Large intestine (tissue), 12 donors: ENCODE data around the gene PCDHA4. TPM values are rescaled to one million over a fixed set of nuclear protein-coding genes. Genes with fewer than 3 reads are reported as not detected.
"Not testable (repeated sequence)": the region's sequence is repeated elsewhere in the genome, so short reads cannot be mapped to it uniquely, and the experiment has no call there.

Experiments
- DNase-seq, 2 donors: peaks; one replicate each; pipeline versions ENCODE4 v3.0.0 to v3.0.0-alpha.2; 2013
- H3K27ac ChIP-seq: one replicate; pipeline ENCODE4 v1.5.1; 2013; ENCODE audit warnings: low read length
- H3K27me3 ChIP-seq: 2 replicates; pipeline ENCODE4 v1.6.1; 2013; ENCODE audit warnings: low read length; ENCODE audit not compliant: control insufficient read depth, insufficient read depth
- H3K36me3 ChIP-seq: 2 replicates; pipeline ENCODE4 v1.6.1; 2013; ENCODE audit warnings: low read length; ENCODE audit not compliant: control insufficient read depth, insufficient read depth
- H3K4me1 ChIP-seq: one replicate; pipeline ENCODE4 v1.6.1; 2013; ENCODE audit warnings: low read length; ENCODE audit not compliant: control insufficient read depth, insufficient read depth
- H3K4me3 ChIP-seq: one replicate; pipeline ENCODE4 v1.5.1; 2013; ENCODE audit warnings: low read length
- H3K9me3 ChIP-seq: one replicate; pipeline ENCODE4 v1.6.1; 2013; ENCODE audit warnings: mild to moderate bottlenecking, low read depth, low read length, moderate library complexity; ENCODE audit not compliant: control insufficient read depth
- WGBS: methylation state at CpG from one replicate; pipeline ENCODE4 v1.1.5; 2013; ENCODE audit warnings: low lambda C conversion rate; ENCODE audit not compliant: insufficient coverage; 5-methylcytosine and 5-hydroxymethylcytosine counted together
- long read RNA-seq, 11 donors: transcript quantifications; one replicate each; lab custom pipeline, GENCODE V29; 2026
- polyA plus RNA-seq: library from polyadenylated mRNA; unstranded; fragments of 120-200 nt; gene quantifications from one replicate; pipeline ENCODE4 v1.2.1, GENCODE V29; 2013

Gene PCDHA4
- 1.3 TPM for polyA plus RNA-seq
- long read RNA-seq, donor 1, full-length matches to known transcripts = 1 of 1 reads
- long read RNA-seq, donor 1, partial matches to known transcripts = 0 of 1 reads
- long read RNA-seq, donor 1, other reads (novel, unspliced or antisense) = 0 of 1 reads
- long read RNA-seq, donor 2, full-length matches to known transcripts = 3 of 3 reads
- long read RNA-seq, donor 2, partial matches to known transcripts = 0 of 3 reads
- long read RNA-seq, donor 2, other reads (novel, unspliced or antisense) = 0 of 3 reads
- long read RNA-seq, donor 3, full-length matches to known transcripts = 2 of 2 reads
- long read RNA-seq, donor 3, partial matches to known transcripts = 0 of 2 reads
- long read RNA-seq, donor 3, other reads (novel, unspliced or antisense) = 0 of 2 reads
- long read RNA-seq, donor 4 = 0 reads
- long read RNA-seq, donor 5, full-length matches to known transcripts = 2 of 2 reads
- long read RNA-seq, donor 5, partial matches to known transcripts = 0 of 2 reads
- long read RNA-seq, donor 5, other reads (novel, unspliced or antisense) = 0 of 2 reads
- long read RNA-seq, donor 6, full-length matches to known transcripts = 1 of 1 reads
- long read RNA-seq, donor 6, partial matches to known transcripts = 0 of 1 reads
- long read RNA-seq, donor 6, other reads (novel, unspliced or antisense) = 0 of 1 reads
- long read RNA-seq, donor 7, full-length matches to known transcripts = 3 of 3 reads
- long read RNA-seq, donor 7, partial matches to known transcripts = 0 of 3 reads
- long read RNA-seq, donor 7, other reads (novel, unspliced or antisense) = 0 of 3 reads
- long read RNA-seq, donor 8, full-length matches to known transcripts = 5 of 5 reads
- long read RNA-seq, donor 8, partial matches to known transcripts = 0 of 5 reads
- long read RNA-seq, donor 8, other reads (novel, unspliced or antisense) = 0 of 5 reads
- long read RNA-seq, donor 9, full-length matches to known transcripts = 1 of 1 reads
- long read RNA-seq, donor 9, partial matches to known transcripts = 0 of 1 reads
- long read RNA-seq, donor 9, other reads (novel, unspliced or antisense) = 0 of 1 reads
- long read RNA-seq, donor 10 = 0 reads
- long read RNA-seq, donor 11 = 0 reads

- H3K4me3 ChIP-seq = no peak within 1 kb of the TSS
- no peaks in the 10 kb centered on the region for H3K4me1 ChIP-seq
- no peaks in the 10 kb centered on the region for H3K36me3 ChIP-seq
- H3K27ac ChIP-seq = no peak within 1 kb of the TSS
- H3K9me3 ChIP-seq = peaks cover 35% of the 10 kb centered on the region
- H3K27me3 ChIP-seq = peaks cover 2% of the 10 kb centered on the region
- WGBS = no CpG with 5 or more reads among the region's 47 CpGs
- no peak for DNase-seq
Measured at GRCh38 chr5:140806834-140807775, at the start of gene PCDHA4. Gene PCDHA4 (plus strand): TSS chr5:140807068.

DNA sequence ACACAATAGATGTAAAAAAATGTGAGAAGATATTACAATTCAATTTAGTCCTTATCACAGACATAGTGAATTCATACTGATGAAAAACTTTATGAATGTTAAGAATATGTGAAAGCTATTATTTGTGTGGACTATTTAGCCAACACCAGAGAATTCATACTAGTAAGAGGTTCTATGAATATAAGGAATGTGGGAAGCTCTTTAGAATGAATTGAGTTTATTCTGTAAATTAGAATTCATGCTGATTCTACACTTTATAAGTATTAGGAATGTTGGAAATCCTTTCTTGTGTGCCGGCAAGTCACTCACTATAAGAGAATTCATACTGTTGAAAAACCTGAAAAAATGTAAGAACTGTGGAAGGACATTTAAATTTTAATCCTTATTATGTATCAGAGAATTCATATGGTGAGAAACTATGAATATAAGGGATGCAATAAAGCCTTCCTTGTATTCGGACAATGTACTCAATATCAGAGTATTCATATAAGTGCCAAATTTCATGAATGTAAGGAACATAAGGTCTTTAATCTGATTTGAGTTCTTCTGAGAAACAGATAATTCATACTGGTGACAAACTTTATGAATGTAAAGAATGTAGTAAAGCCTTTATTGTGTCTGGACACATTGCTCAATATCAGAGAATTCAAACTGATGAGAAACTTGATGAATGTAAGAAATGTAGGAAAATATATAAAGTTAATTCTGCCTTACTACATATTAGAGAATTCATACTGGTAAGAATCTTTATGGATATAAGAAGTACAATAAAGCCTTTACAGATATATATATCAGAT, 42.5 kb upstream of the PCDHA4 start:
- DNase-seq = no peak
- WGBS = 83% methylated on average over 2 of the region's 2 CpGs
- Histone ChIP-seq H3K4me3 (no peak overlapping the region), H3K27me3 (no peaks in the 10 kb centered on the region), H3K36me3 (no peaks in the 10 kb centered on the region), H3K9me3 (peaks cover 32% of the 10 kb centered on the region), H3K4me1 (no peaks in the 10 kb centered on the region), H3K27ac (no peak overlapping the region)

GRCh38 chr5:140767444-140767843, 39.4 kb upstream of the PCDHA4 start:
- WGBS = 73% methylated on average over 2 of the region's 4 CpGs
- Histone ChIP-seq H3K27ac (no peak overlapping the region), H3K4me1 (no peaks in the 10 kb centered on the region), H3K36me3 (no peaks in the 10 kb centered on the region), H3K9me3 (peaks cover 34% of the 10 kb centered on the region), H3K27me3 (no peaks in the 10 kb centered on the region), H3K4me3 (no peak overlapping the region)
- DNase-seq = no peak

DNA sequence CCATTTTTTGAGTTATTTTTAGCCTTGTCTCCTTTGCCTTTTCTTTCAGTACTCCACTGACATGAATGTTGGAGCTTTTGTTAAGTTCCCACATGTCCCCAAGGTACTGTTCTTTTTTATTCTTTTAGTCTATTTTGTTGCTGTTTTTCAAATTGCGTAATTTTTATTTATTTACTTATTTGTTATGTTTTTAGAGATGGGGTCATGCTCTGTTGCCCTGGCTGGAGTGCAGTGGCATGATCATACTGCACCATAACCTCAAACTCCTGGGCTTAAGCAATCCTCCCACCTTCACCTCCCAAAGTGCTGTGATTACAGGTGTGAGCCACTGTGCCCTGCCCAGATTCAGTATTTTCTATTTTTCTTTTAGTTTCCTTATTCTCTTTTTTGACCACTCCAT, 26.4 kb upstream of the PCDHA4 start:
- Histone ChIP-seq H3K4me1 (no peaks in the 10 kb centered on the region), H3K27me3 (no peaks in the 10 kb centered on the region), H3K36me3 (no peaks in the 10 kb centered on the region), H3K27ac (no peak overlapping the region), H3K9me3 (peaks cover 15% of the 10 kb centered on the region), H3K4me3 (no peak overlapping the region)
- WGBS = no CpG with 5 or more reads among the region's 1 CpG
- DNase-seq = no peak

GRCh38 chr5:140785905-140786686, 20.8 kb upstream of the PCDHA4 start, which contains the start of gene PCDHA1:
Gene PCDHA1 (plus strand): TSS chr5:140786140.
- no peak within 1 kb of the TSS for H3K4me3 ChIP-seq
- H3K4me1 ChIP-seq = no peaks in the 10 kb centered on the region
- peaks cover 27% of the 10 kb centered on the region for H3K9me3 ChIP-seq
- 13% methylated on average over 3 of the region's 29 CpGs for WGBS
- DNase-seq = no peak
- H3K27ac ChIP-seq = no peak within 1 kb of the TSS
- no peaks in the 10 kb centered on the region for H3K36me3 ChIP-seq
- peaks cover 15% of the 10 kb centered on the region for H3K27me3 ChIP-seq

GRCh38 chr5:140787422-140787821, 19.4 kb upstream of the PCDHA4 start:
- H3K27me3 ChIP-seq = peaks cover 15% of the 10 kb centered on the region
- H3K9me3 ChIP-seq = peaks cover 27% of the 10 kb centered on the region
- WGBS = no CpG with 5 or more reads among the region's 44 CpGs
- not testable (repeated sequence) for H3K4me3 ChIP-seq, H3K36me3 ChIP-seq, H3K4me1 ChIP-seq, H3K27ac ChIP-seq, DNase-seq

DNA sequence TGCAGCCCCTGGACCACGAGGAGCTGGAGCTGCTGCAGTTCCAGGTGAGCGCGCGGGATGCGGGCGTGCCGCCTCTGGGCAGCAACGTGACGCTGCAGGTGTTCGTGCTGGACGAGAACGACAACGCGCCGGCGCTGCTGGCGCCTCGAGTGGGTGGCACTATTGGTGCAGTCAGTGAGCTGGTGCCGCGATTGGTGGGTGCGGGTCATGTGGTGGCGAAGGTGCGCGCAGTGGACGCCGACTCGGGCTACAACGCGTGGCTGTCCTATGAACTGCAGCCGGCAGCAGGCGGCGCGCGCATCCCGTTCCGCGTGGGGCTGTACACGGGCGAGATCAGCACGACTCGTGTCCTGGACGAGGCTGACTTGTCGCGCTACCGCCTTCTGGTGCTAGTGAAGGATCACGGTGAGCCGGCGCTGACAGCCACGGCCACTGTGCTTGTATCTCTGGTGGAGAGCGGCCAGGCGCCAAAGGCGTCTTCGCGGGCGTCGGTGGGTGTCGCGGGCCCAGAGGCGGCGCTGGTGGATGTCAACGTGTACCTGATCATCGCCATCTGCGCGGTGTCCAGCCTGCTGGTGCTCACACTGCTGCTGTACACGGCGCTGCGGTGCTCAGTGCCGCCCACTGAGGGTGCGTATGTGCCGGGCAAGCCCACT, 18.9 kb upstream of the PCDHA4 start:
- not testable (repeated sequence) for H3K27ac ChIP-seq, H3K4me1 ChIP-seq, H3K4me3 ChIP-seq, DNase-seq, H3K36me3 ChIP-seq
- Histone ChIP-seq H3K27me3 (peaks cover 15% of the 10 kb centered on the region), H3K9me3 (peaks cover 27% of the 10 kb centered on the region)
- no CpG with 5 or more reads among the region's 70 CpGs for WGBS

- Histone ChIP-seq H3K36me3 (no peaks in the 10 kb centered on the region), H3K27me3 (peaks cover 15% of the 10 kb centered on the region), H3K9me3 (peaks cover 32% of the 10 kb centered on the region), H3K4me3 (no peak overlapping the region), H3K4me1 (no peaks in the 10 kb centered on the region), H3K27ac (no peak overlapping the region)
- no peak for DNase-seq
- whole genome bisulfite sequencing = 41% methylated on average over 2 of the region's 2 CpGs
Measured at GRCh38 chr5:140791089-140791488, 15.8 kb upstream of the PCDHA4 start.
